NB4 (cell line): ENCODE measurements around the gene LRRN1.

Source experiments
- MYC ChIP-seq: IDR thresholded peaks from 2 replicates; pipeline ENCODE4 v1.6.1; 2011; ENCODE audit warnings: low read depth, low read length
- POLR2A ChIP-seq: IDR thresholded peaks from 2 replicates; pipeline ENCODE4 v1.6.1; 2011; ENCODE audit warnings: mild to moderate bottlenecking; ENCODE audit not compliant: insufficient read length; ENCODE audit errors: extremely low read depth
- TF ChIP-seq, protein P1 (sequence below): IDR thresholded peaks from one replicate; pipeline ENCODE4 v1.5.1; 2012; ENCODE audit warnings: low read depth, low read length
- TF ChIP-seq, protein P2 (sequence below): IDR thresholded peaks from 2 replicates; pipeline ENCODE4 v1.6.1; 2011; ENCODE audit warnings: low read depth, low read length

DNA sequence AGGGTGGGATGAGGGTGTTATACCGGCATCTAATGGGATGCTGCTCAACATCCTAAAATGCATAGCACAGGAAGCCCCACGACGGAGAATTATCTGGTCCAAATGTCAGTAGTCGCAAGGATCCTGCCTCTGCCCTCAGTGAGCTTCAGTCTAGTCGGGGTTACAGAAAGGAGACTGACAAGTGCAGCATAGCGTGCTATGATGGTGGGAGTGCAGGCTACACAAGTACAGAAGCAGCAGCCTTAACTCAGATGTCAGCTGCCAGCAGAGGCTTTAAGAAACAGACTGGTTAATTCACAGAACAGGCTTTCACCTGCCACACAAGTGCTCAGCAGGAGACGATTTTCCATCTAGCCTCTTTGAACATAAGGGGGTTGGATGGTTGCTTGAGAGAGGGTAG, 6.9 kb downstream of the LRRN1 start:
- TF ChIP-seq, protein P1, sequence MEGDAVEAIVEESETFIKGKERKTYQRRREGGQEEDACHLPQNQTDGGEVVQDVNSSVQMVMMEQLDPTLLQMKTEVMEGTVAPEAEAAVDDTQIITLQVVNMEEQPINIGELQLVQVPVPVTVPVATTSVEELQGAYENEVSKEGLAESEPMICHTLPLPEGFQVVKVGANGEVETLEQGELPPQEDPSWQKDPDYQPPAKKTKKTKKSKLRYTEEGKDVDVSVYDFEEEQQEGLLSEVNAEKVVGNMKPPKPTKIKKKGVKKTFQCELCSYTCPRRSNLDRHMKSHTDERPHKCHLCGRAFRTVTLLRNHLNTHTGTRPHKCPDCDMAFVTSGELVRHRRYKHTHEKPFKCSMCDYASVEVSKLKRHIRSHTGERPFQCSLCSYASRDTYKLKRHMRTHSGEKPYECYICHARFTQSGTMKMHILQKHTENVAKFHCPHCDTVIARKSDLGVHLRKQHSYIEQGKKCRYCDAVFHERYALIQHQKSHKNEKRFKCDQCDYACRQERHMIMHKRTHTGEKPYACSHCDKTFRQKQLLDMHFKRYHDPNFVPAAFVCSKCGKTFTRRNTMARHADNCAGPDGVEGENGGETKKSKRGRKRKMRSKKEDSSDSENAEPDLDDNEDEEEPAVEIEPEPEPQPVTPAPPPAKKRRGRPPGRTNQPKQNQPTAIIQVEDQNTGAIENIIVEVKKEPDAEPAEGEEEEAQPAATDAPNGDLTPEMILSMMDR, result no peak
- TF ChIP-seq POLR2A, result no peak
- TF ChIP-seq, protein P2, sequence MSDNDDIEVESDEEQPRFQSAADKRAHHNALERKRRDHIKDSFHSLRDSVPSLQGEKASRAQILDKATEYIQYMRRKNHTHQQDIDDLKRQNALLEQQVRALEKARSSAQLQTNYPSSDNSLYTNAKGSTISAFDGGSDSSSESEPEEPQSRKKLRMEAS, result no peak
- no peak for TF ChIP-seq MYC
